HK-2 (cell line): ENCODE measurements around the gene EXOC6.

Experiments used
- DNase-seq: peaks from one replicate; pipeline ENCODE4 v3.0.0-alpha.2; 2018; ENCODE audit not compliant: unreplicated experiment

Gene EXOC6

DNA sequence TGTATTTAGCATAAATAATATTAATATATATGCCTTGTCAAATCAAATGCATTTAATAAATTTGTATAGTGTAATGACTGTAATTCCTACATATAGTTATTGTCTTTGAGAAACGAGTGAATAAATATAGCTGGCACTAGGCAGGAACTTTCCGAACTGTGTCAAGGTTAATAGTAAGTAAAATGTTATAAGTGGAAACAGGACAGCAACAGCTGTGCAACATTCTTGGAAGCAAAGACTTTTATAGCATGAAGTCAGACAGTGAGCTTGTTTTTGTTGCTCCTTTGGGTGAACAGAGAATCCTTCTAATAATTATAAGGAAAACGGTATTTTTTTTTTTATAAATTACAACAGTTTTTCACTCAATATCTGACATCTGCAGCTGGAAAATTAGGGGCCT lies 14.0 kb upstream of the EXOC6 start:
- DNase-seq, result no peak

DNA sequence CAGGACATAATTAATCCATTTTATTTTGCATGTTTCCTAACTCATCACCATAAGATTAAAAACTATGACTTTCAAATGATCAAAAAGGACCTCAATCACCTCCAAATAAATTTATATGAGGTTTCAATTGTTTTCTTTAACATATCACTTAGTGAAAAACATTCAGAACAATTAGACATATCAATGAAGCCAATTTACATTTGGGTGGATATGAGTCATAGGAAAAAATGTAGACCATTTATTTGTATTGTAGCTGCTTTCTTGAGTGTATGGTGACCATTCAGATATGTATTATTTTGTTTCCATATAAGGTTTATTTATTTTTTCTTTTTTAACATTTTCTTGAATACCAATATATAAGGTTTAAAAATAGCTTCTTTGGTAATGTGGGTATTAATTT lies 13.3 kb upstream of the EXOC6 start:
- DNase-seq, result no peak

DNA sequence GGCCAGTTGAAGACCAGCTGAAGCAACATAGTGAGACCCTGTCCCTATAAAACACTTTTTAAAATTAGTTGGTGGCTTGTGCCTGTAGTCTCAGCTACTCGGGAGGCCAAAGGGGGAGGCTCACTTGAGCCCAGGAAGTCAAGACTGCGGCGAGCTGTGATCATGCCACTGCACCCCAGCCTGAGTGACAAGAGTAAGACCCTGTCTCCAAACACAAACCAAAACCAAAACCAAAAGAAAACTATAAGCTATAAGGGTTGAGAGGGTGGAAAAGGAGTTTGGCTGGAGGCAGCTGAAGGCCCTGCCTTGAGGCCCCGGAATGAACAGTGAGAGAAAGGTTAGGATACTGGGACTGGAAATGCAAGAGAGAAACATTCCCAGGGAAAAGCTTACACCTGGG lies 10.9 kb upstream of the EXOC6 start:
- DNase-seq, result no peak

DNA sequence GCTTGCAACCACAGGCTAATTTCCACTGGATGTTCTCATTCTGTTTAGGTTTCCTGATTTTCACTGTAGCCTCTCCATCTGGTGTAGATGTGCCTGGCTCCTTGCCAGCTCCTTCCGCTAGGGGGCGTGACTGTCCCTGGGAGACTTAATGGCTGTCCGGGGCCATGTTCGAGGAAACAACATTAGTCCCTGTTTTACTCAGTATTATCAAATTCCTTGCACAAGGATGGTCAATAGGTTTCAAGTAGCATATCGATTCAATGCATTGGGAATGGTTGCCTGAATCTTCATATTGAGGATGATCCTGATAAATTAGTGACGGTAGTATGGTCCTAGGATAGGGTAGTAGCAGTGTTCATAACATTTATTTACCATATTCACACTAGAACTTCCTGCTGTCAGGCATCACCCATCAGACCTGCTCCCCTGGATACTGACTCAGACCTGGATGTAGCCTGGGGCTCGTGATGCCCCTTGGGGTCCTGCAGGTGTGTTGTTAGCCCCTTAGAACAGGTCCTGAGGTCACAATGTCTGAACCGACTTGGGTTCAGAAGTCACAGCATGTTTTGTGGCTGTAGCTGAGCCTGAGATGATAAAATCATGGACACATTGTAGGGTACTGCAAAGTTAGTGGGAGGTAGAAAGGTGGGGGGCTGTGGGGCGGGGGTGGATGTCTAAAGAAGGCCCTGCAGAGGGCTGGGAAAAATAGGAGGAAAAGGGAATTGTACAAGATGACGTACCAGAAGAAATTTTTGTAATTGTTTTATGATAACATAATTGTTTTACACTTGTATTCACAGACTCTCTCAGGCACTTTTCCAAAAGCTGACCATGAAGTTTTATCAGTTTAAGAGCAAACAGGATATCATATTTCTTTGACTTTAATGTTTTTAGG lies 8.9 kb upstream of the EXOC6 start:
- DNase-seq, result no peak

DNA sequence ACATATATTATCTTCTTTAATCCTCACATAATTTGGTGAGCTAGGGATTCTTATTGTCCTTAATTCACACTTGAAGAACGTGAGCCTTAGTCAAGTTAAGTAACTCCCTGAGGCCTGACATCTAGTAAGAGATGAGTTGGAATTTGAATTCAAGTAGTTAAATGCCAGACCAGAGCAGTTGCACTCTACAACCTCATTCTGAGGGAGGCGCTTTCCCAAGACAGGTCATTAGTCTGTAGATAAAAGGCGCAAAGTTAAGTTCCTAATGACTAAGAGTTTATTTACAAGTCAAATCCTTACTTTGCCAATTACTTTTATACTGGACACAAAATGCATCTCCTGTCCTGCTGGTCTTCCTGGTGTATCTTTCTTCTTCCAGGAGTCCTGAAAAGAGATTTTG lies 3.6 kb upstream of the EXOC6 start:
- no peak for DNase-seq

DNA sequence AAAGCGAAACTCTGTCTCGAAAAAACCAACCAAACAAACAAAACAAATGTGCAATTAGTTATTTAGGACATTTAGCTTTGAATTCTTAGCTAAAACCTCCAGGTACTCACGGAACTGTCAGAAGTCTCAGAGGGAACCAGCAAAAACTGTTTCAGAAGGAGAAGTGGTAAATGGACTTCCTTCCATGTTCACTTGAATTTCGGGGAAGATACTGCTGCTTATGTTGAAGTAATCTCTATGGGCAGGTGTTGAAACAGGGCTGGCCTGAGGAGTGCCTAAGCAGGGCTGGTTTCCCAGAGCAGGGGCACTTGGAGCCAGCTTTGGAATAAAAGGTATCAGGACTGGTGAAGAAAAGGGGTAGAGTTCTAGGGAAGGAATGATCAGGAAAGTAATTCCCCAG lies 2.4 kb upstream of the EXOC6 start:
- DNase-seq, result no peak

DNA sequence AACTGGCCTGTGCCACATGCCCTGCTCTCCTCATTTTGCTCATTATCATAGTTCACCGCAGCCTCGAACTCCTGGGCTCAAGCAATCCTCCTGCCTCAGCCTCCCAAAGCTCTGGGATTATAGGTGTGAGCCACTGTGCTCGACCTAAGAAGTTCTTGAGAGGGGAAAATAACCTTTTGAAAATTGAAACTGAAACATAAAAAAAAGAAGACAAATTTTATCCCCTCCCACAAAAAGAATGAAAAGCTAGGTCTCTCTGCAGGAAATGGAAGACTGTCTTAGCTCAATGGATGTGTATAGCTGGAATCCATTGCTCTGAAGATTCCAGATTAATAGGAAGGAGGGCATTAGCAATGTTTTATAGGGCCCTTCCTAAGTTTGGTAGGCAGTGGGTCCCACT lies 2.0 kb upstream of the EXOC6 start:
- DNase-seq, result no peak

DNA sequence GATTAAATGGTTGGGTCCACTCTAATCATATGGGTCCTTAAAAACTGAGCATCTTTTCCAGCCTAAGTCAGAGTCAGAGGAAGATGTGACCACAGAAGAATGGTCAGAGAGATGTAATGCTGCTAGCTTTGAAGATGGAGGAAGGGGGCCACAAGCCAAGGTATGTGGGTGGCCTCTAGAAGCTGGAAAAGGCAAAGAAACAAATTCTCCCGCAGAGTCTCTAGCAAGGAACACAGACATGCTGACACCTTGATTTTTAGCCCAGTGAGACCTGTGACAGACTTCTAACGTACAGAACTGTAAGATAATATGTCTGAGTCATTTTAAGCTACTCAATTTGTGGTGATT lies 1.5 kb upstream of the EXOC6 start:
- DNase-seq, result no peak

DNA sequence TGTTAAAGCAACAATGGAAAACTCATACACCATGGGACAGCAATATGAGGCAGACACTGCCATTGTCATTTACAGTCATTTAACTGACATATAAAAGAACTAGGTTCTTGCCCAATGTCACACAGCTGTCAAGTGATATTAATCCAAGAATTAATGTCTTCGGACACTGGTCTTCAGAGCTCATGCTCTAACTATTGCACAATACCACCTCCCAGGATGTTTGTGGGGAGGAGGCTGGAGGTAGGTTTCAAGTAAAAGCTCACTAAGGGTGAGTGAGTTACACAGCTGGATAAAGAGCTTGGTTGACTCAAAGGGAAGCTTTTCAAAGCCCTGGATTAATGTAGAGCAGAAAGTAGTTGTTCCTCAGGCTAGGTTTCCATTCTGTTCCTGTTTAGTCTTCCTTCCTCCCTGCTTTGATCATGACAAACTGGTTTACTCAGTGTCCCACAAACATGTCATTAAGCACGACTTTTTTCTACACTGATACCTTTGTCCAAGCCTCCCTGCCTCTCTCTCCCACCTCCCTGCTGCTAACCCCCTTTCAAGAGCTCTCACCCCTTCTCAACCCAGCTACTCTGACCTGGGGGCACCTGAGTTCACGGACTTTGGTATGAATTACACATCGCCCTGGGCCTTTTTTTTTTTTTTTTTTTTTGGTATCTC lies 987 bp upstream of the EXOC6 start:
- no peak for DNase-seq

DNA sequence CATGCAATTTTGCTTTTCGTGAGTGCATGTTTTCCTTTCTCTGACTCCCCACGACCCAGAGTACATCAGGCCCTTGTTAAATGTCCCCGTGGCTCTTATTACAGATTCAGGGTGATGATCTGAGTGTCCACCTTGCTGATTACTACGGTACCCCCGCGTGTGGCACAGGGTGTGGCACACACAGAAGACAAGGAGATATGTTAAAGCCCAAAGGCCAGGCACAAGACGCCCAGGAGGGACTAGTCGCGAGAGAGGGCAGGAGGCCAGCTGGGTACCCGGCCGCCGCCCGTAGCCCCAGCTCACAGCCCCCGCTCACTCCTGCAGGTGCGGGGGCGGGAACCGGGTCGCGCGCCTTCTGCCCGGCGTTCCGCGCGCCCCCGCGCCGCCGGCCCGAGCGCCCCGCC lies 281 bp upstream of the EXOC6 start:
- DNase-seq, result no peak

DNA sequence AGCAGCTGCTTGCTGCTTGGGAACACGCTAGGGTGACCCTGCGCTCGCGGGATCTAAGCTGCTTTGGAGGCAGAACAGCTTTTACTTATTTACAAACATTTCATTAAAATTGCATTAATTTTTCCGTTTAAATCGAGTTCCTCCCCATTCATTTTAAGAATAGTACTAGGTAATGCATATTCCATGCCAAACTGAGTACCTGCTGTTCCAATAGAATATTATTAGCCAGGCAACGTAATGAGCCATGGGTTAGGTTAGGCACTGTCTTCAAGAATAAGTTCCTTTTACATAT lies 860 bp downstream of the EXOC6 start:
- DNase-seq, result no peak

DNA sequence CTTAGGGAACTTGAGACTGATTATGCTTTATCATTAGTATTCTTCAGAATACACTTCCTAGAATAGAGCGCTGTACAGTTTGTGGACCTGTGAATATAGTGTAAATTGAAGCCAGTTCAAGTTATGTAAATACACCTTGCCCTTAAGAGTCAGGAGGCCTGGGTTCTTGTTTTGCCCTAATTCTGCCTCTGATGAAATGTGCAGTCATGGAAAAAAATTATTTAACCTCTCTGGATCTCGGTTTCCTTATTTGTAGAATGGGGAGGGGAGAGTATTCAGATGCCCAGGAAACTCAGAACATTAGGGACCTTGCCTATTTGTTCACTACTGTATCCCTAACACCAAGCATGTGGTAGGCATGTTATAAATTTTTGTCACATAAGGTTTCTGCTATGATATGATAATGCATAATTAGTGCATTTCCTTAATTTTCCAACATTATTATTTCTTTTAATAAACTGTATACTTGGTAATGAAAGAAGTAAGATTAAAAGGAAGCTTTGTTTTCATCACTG lies 1.3 kb downstream of the EXOC6 start:
- no peak for DNase-seq

DNA sequence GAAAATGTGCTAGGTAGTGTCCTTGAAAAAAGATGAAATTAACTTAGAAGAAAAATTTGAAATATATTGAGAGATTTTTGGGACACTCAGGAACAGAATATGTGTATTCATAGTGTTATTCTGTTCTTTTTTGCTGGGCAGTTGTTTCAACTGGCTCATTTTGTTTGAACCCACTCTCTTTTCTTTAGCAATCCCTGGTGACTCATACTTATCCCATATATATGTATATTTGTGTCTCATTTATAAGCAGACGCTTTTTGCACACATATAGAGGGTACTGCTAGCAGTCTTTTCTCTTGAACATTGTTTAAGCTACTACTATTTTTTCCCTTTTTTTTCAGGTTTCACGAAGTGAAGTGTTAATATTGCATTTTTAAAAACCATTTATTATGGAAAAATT lies 1.9 kb downstream of the EXOC6 start:
- no peak for DNase-seq

DNA sequence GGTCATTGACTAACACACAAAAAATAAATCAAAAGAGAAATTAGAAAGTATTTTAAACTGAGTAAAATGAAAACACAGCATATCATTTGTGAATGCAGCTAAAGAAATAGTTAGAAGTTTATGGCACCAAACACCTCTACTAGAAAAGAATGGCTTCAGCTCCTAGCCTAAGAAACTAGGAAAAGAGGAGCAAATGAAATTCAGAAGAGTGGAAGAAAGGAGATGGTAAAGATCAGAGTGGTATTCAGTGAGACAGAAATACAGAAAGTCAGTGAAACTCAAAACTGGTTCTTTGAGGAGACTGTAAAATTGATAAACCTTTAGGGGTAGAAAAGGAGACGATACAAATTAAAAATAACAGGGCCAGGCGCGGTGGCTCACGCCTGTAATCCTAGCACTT lies 2.7 kb downstream of the EXOC6 start:
- DNase-seq, result no peak

DNA sequence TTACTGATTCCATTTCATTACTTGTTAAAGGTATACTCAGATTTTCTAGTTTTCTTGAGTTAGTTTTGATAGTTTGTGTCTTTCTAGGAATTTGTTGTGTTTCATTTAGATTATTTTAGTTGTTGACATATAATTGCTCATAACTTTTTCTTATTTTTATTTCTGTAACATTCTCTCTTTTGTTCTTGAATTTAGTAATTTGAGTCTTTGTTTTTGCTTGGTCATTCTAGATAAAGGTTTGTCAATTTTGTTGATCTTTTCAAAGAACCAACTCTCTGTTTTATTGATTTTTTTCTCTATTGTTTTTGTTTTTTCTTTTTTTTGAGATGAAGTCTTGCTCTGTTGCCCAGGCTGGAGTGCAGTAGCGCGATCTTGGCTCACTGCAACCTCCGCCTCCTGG lies 7.2 kb downstream of the EXOC6 start:
- DNase-seq, result no peak

DNA sequence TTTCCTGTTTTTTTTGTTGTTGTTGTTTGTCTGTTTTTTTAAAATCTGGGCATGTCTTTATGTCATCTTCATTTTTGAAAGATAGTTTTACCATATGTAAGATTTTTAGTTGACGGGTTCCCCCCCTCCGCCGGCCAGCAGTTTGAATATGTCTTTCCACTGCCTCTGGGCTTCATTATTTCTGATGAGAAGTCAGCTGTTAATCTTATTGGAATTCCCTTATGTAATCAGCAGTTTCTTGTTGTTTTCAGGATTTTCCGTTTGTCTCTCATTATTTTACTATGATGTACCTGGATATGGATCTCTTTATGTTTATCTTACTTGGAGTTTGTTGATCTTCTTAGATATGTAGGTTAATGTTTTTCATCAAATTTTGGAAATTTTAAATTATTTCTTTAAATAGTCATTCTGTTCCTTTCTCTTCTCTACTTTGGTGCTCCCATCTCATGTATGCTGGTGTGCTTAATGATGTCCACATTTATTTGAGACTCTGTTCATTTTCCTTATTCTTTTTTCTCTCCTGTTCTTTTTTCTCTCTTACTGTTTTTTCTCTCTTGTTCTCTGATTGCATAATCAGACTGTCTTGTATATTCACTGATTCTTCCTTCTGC lies 9.7 kb downstream of the EXOC6 start:
- no peak for DNase-seq

DNA sequence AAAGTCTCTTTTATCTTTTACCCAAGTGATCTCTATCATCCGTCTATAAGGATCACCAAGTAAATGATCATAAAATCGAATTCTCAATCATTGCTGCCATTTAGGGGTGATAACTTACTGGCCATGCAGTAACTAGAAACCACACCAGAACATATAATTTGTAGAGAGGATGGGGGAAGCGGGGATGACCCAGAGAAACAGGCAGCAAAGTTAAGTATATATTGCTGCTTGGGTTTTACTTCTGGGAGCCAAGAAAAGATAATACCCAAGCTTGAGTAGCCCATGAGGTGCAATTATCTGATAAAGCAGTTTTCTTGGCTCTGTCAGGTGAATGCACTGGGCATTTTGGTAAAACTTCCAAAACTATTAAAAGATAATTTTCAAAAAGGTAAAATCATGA lies 18.9 kb downstream of the EXOC6 start:
- DNase-seq, result no peak

DNA sequence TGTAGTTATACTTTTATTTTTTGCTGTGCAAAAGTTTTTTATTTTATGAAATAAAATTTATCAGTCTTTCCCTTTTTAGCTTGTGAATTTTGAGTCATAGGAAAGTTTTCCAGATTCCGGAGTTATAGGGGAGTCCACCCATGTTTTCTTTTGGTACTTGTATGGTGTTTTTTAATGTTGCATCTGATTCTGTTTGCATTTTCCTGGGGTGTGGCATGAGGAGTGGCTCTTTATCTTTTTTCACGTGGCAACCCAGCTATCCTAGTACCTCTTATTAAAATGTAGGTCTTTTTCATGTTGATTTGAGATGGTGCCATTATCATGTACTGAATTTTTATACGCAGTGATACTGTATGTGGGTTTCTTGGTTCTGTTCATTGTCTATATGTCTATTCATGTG lies 19.7 kb downstream of the EXOC6 start:
- DNase-seq, result no peak

DNA sequence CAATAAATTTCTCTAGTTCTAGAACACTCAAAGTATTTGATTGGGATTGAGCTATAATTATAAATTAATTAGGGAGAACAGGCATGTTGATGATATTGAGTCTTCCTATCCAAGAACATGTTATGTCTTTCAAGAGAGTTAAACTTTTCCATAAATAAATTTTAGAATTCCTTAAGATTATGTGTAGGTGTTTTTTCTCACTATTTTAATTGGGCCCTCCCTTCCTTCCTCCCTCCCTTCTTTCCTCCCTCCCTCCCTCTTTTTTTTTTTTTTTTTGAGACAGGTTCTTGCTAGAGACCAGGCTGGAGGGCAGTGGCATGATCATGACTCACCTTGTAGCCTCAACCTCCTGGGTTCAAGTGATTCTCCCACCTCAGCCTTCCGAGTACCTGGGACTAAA lies 20.2 kb downstream of the EXOC6 start:
- DNase-seq, result no peak

DNA sequence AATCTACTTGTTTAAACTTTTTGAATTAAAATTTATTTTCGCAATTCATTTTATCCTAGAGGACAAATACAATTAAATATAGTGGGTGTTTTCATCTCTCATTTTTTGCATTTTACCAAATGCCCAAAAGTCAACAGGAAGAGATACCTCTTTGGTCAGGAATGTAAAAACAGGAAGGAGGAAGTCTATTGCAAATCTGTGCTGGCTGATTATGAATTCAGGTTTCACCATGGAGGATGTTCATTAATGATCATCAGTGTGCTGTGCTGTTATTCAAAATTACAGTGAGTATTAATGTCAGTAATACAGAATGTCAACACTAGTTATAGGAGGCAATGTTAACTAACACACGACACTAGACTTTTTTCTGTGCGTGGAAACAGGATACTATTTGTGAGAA lies 24.7 kb downstream of the EXOC6 start:
- no peak for DNase-seq

DNA sequence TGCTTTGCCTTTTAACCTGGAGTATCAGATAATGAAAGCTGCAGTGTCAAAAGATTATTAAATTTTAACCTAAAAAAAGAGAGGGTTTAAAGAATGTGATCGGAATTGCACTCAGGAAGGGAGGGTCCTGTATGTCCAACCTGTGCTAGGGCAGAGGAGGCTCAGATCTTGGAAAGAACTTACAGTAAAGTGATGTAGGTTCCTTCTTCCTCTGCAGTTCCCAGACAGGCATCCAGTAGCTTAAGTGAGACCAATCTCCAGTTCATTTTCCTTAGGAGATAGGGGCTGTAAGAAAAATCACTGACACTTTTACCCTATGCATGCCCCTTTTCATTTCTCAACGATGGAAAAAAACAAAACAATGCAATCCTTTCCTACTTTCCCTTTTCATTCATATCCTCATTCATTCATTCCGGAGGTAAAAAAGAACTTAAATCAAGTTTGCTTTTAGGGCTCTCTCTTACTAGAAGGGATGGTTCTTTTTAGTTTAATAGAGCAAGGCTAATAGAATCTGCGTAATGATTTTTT lies 28.3 kb downstream of the EXOC6 start:
- no peak for DNase-seq

DNA sequence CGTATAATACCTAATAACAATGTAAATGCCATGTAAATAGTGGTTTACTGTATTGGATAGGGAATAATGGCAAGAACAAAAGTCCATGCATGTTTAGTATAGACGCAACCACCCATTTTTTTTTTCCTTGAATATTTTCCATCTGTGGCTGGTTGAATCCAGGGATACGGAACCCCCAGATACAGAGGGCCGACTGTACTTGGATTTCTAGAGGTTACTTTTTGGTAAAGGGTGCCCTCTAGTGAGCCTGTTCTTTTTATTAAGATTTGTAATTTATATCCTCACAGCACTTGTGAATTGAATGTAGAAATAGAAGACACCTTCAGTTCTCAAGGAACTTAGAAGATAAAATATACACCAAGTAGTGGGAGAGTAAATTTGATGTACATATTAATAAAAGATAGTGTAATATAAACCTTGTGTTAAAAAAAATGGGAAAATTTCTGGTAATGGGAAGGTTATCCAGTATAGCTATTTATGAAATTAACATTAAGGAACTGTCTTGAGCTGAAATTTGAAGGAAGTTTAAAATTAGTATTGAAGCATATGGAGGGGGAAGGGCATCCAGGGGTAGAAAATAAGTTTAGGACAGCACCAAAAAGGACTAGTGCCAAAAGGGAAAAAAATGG lies 32.0 kb downstream of the EXOC6 start:
- no peak for DNase-seq

DNA sequence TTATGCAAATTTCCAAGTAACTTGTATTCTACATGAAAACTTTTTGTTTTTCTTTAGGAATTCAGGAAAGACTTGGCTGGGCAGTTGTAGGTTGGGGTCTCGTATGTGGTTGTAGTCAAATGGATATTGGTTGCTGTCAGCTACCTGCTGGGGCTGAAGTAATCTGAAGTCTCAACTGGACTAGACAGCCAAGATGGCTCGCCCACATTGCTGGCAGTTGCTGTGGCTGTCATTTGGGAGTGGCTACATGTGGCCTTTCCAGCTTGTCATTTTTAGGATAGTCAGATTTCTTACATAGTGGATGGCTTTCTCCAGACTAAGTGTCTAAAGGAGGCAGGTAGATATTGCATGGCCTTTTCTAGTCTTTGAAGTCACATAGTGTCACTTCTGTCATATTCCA lies 32.6 kb downstream of the EXOC6 start:
- no peak for DNase-seq
